ENCODE data around the gene NUP98.

The NUP98 gene

DNA sequence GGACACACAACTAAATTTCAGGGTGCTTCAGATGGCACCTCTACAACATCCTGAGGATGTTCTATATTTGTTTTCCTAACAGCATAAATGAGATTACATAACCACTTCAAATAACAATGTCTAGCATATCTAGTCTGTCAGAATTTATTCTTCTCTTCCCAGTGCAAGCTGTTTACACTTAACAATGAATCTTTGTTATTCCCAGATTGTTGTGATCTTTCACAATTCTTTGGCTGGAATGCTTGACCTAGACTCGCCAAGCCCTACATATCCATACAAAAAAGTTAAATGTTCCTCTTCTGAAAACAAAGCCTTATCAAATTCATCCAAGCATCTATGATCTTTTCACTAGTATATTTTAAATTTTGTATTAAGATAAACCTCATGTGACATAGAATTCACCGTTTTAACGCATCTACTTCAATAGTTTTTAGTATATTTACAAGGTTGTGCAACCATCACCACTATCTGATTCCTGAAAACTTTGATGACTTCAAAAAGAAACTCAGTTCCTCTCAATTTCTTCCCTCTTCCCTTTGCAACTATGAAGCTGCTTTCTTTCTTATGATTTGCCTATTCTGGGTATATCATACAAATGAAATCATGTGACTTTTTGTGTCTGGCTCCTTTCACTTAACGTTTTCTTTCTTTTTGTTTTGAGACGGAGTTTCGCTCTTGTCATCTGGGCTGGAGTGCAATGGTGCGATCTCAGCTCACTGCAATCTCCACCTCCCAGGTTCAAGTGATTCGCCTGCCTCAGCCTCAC, 64.5 kb downstream of the NUP98 start:
- no peak for DNase-seq

DNA sequence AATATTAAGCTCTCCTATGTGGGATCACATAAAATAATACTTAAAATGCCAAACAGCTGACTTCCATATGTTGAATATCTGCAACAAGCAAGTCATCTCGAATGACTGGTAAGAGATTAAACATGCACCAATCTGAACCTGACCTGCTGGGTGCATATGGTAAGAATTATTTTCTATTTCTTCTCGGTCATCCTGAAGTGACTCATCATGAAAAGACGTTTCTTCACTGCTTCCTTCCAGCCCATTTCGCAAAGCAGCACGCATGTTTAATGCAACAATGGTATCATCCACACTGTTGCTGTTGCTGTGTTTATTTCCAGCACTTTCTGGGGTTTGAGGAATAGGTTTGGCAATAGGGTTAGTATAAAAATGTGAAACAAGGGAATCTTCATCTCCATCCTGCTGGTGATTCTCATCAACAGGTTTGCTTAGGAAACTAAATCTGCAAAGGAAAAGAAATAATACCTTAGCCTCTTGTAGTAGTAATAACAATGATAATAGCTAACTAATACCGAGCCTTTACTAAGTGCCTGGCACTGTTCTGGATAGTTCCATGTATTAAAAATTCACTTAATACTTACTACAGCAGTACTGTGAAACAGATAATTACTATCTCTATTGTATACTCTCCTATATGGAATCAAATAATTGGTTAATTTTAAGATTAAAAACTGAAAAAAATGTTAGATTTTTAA, 74.2 kb downstream of the NUP98 start:
- no peak for DNase-seq

DNA sequence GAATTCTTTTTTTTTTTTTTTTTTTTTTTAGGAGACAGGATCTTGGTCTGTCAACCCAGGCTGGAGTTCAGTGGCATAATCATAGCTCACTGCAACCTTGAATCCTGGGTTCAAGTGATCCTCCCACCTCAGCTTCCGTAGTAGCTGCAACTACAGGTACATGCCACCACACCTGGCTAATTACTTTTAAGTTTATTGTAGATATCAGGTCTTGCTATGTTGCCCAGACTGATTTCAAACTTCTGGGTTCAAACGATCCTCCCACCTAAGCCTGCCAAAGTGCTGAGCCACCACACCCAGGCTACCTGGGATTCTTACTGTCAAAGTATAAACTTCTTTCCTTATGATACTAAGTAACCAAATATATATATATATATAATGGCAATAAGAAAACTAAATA, 75.3 kb downstream of the NUP98 start:
- no peak for DNase-seq

GRCh38 chr11:3720997-3721396, 76.4 kb downstream of the NUP98 start:
- no peak for DNase-seq

GRCh38 chr11:3712274-3712673, 85.1 kb downstream of the NUP98 start:
- DNase-seq, result no peak

GRCh38 chr11:3710485-3711259, 86.7 kb downstream of the NUP98 start:
- DNase-seq, result no peak

DNA sequence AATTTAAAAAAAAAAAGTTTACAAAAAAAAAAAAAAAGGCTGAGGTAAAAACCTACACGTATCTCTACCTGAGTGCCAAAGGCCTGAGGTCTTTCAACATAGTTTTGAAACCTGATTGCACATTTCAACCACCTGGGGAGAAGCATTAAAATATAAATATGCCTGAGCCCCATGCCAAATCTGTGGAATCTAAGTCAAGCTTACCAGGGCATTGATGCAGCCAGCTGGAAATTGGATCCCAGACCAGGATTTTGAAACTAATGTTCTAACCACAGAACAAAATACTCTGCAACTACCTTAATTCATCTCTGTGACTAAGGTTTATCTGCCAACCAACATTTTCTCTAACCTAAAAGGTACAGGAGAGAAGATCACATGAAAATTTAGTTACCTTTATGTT, 87.4 kb downstream of the NUP98 start:
- DNase-seq, result no peak

- DNase-seq, result no peak
Measured at GRCh38 chr11:3707176-3707575, 90.2 kb downstream of the NUP98 start.

- no peak for DNase-seq
Measured at GRCh38 chr11:3703383-3703782, 94.0 kb downstream of the NUP98 start.

- no peak for DNase-seq
Measured at GRCh38 chr11:3700910-3701309, 96.4 kb downstream of the NUP98 start.

DNA sequence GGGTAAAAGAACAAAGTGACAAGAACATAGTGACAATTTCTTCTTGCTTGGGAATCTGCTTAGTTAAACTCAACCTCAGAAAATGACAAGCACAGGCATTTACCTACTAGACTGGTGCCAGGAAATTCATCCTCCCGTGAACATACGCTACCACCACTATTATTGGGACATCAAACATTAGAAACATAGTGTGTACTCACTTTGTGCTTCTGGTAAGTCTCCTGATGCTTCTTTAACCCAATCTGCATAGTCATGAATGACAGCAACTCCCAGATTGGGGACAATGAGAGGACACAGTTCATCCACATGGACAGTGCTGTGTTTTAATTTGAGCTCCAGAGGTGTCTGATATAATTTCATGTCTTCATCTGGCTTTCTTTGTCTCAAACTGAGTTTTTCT, 96.9 kb downstream of the NUP98 start:
- no peak for DNase-seq

DNA sequence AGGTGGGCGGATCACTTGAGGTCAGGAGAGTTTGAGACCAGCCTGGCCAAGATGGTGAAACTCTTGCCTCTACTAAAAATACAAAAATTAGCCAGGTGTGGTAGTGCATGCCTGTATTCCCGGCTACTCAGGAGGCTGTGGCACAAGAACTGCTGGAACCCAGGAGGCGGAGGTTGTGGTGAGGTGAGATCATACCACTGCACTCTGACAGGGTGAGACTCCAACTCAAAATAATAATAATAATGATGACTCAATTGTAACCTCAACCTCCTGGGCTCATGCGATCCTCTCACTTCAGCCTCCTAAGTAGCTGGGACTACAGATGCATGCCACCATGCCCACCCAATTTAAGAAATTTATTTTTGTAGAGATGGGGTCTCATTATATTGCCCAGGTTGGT, 110.6 kb downstream of the NUP98 start:
- no peak for DNase-seq

DNA sequence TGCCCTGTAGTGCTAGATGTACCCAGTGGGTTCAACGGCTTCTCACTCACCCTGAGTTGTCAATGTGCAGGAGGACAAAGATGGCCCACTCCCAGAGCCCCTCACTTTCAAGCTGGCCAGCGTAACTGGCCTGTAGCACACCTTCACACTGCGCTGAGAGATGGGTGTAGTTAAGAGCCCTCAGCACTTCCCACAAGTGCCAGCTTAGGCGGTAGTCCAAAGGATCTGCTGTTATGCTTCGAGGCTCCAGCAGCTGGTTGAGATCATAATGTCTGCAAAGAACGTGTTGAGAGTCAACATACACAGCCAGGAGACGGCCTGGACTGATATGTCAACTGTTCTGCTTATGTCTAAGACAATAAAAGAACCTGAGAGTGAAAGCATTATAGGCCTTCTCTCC, 111.4 kb downstream of the NUP98 start:
- no peak for DNase-seq

- no peak for DNase-seq
Measured at GRCh38 chr11:3684819-3685172, 112.6 kb downstream of the NUP98 start.

- DNase-seq, result no peak
Measured at GRCh38 chr11:3684129-3684818, 113.1 kb downstream of the NUP98 start.

DNA sequence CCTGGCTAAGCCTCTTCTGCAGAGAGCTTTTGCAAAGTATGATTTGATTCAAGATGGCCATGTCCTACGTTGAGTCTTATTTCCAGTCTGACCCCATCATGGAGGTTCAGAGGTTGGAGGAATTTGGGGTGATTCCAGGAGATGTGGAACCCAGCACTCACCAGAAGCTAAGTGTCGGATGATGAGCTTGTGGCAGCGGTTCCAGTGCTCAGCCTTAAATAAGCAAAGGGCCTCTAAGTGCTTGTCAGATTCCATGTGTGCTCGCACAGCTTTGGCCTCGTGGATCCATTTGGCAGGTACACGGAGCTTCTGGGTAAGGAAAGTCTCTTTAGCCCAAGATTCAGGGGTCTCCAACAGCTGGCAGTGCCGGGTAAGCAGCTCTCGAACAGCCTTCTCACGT, 114.3 kb downstream of the NUP98 start:
- no peak for DNase-seq

DNA sequence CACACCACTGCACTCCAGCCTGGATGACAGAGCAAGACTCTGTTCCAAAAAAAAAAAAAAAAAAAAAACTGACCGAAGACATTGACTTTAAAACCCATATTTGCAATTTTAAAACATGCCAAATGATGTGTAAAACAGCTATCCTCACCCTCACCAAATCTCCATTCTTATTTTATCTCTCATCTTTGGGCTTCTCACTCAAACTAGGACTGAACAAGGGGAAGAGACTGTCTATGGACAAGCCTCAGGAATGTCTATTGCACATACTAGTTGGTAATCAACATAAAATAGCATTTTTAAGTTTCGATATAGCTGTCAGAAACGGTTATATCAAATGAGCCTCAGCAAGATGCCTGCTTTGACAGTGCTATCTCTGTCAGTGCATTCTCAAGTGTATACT, 118.3 kb downstream of the NUP98 start:
- no peak for DNase-seq

GRCh38 chr11:3675971-3676370, 121.4 kb downstream of the NUP98 start:
- no peak for DNase-seq

DNA sequence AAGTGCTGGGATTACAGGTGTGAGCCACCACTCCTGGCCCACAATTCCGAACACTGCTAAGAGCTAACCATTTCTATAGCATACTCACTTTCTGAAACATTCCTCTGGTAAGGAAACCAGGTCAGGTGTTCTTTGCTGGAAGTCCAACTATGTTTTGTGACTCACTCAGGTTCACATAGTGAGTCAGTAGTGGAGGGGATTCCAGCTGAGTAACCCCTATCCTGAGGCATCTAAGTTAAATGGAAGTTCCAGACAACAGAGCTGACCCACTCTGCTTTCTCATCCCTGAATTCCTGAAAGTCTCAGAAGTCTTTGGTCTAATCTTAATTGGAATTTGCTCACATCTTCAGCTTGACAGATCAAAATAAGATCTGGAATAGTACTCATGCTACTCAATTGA, 123.2 kb downstream of the NUP98 start:
- DNase-seq, result no peak

DNA sequence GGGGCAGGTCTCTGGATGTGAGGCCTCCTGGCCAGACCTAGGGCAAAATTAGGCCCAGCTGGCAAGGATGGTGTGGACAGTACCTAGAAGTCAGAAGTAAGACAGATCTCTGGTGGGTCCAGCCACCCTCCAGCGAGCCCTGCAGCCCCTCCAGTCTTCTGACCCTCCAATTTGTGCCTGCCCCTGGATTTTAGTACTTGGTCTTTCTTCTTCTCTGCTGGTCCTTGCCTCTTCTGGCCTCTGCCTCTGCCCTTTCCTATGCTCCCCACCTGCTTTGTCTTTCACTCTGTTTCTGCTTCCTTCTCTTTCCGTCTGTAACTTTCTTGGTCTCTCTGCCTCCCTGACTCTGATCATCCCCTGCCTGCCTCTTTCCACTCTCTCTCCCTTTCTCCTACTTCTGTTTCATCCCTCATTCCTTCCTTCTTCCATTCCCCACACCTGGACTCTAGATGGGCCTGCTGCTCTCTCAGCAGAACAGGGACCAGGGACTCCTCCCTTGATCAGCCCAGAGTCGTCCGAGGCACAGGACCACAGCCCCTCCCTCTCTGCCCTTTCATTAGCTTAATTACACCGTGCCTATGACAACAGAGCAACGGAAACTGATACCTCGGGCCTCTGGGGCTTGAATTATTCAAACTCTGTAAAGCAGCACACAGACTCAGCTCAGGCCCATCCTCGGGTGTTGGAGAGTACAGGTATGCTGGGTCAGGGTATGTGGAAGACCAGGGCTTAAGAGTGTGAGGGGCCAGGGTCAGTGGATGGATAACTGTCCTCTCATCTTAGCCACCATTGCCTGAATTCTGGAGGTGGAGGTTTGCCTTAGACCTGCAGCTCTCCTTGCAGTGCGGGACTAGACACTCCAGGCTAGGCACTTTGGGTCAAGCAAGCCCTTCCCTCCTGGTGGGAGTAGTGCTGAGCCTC, 125.8 kb downstream of the NUP98 start, which contains the start of gene CHRNA10:
TSS of gene CHRNA10 (minus strand) at position 51 of the 921 bp plus-strand sequence. CDS start 72 bp downstream, outside the sequence.
- no peak for DNase-seq

GRCh38 chr11:3669742-3670183, 127.6 kb downstream of the NUP98 start:
- no peak for DNase-seq

DNA sequence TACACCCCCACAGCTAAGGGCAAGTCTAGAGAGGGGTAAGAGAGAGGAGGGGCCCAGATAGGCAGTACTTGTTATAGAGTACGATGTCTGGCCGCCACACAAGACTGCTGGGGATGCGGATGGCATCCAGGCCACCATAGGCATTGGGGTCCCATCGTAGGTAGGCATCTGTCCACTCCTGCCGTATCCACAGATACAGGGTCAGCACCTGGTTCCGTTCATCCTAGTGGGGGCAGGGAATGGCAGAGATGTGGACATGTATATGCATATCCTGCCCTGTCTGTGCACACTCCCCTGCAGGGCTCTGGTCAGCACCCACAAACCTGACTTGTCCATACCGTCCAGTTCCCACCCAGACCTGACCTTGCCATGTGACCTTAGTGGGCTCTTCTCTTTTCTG, 128.2 kb downstream of the NUP98 start:
- no peak for DNase-seq
